ACC112 (cell line): ENCODE data around the gene KCNJ12.
"Not testable (repeated sequence)": the region's sequence is repeated elsewhere in the genome, so short reads cannot be mapped to it uniquely, and the experiment has no call there.

Experiments
- H2AFZ ChIP-seq: fragments of 200-600 bp; sonication (generic); one replicate; pipeline ENCODE4 v1.6.0; 2017; ENCODE audit warnings: antibody characterized with exemption, low read length; ENCODE audit not compliant: unreplicated experiment
- H3K27ac ChIP-seq: fragments of 200-600 bp; sonication (generic); 2 replicates; pipeline ENCODE4 v1.5.1; 2014; ENCODE audit warnings: low read depth, mild to moderate bottlenecking, antibody characterized with exemption, low read length, moderate library complexity
- H3K27me3 ChIP-seq: fragments of 200-600 bp; sonication (generic); 2 replicates; pipeline ENCODE4 v1.6.1; 2014; ENCODE audit warnings: mild to moderate bottlenecking, antibody characterized with exemption, low read length, moderate library complexity, mixed read lengths; ENCODE audit not compliant: insufficient read depth
- H3K36me3 ChIP-seq: fragments of 200-600 bp; sonication (generic); 2 replicates; pipeline ENCODE4 v1.6.1; 2016; ENCODE audit warnings: mild to moderate bottlenecking, antibody characterized with exemption, low read length, moderate library complexity, mixed read lengths; ENCODE audit not compliant: insufficient read depth
- H3K4me1 ChIP-seq: fragments of 200-600 bp; sonication (generic); one replicate; pipeline ENCODE4 v1.6.1; 2016; ENCODE audit warnings: low read length, mixed read lengths; ENCODE audit not compliant: insufficient read depth, unreplicated experiment, control insufficient read depth
- H3K4me3 ChIP-seq: fragments of 200-600 bp; sonication (generic); 2 replicates; pipeline ENCODE4 v1.5.1; 2014; ENCODE audit warnings: mild to moderate bottlenecking, low read depth, low read length
- H3K79me2 ChIP-seq: fragments of 200-600 bp; sonication (generic); one replicate; pipeline ENCODE4 v1.6.0; 2016; ENCODE audit warnings: low read length; ENCODE audit not compliant: control insufficient read depth, unreplicated experiment, insufficient read depth

The KCNJ12 gene

GRCh38 chr17:21350495-21350894, 25.7 kb upstream of the KCNJ12 start:
- not testable (repeated sequence) for H3K79me2 ChIP-seq, H3K27me3 ChIP-seq, H2AFZ ChIP-seq, H3K4me3 ChIP-seq, H3K27ac ChIP-seq, H3K4me1 ChIP-seq, H3K36me3 ChIP-seq

- Histone ChIP-seq H3K36me3 (no peaks in the 10 kb centered on the region), H3K4me1 (peaks cover 6% of the 10 kb centered on the region), H2AFZ (no peak overlapping the region), H3K4me3 (no peak overlapping the region), H3K27ac (no peak overlapping the region), H3K79me2 (no peaks in the 10 kb centered on the region), H3K27me3 (no peaks in the 10 kb centered on the region)
Measured at GRCh38 chr17:21351366-21352065, 24.6 kb upstream of the KCNJ12 start.

DNA sequence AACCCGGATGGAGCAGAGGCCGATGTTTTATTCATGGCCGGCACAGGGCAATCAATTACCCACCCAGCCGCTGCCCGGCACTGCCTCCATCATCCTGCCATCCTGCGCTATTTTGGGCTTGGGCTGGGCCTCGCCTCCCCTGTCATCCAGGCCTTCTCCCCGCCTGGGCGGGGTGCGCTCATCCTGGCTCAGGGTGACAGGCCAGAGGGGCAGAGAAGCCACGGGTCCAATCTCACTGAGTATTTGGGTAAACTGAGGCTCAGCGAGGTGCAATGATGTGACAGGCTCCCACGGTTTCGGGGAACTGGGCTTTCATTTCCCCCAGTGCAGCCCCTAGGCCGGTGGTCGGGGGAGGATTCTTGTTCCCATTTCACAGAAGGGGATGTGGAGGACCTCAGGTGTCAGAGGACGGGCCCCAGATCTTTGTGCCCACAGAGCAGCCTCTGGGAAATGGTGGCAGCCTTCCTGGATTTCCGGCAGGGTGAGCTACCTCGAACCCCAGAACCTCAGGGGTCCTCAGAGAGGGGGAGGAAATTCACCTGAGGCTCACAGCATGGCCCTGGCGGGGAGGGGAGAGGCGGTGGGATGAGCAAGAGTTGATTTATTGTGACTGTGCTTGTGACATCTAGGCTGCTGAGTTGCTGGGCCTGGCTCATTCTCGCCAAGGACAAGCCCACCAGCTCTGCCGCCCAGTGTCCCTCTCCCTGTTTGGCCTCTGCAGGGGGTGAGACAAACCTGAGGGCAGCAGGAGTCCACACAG, 23.8 kb upstream of the KCNJ12 start:
- H3K4me3 ChIP-seq = no peak overlapping the region
- H3K36me3 ChIP-seq = no peaks in the 10 kb centered on the region
- H3K27me3 ChIP-seq = no peaks in the 10 kb centered on the region
- peaks cover 6% of the 10 kb centered on the region for H3K4me1 ChIP-seq
- H3K79me2 ChIP-seq = no peaks in the 10 kb centered on the region
- H3K27ac ChIP-seq = no peak overlapping the region
- no peak overlapping the region for H2AFZ ChIP-seq

GRCh38 chr17:21352981-21353265, 23.2 kb upstream of the KCNJ12 start:
- Histone ChIP-seq H3K27me3 (no peaks in the 10 kb centered on the region), H3K79me2 (no peaks in the 10 kb centered on the region), H3K27ac (no peak overlapping the region), H3K4me1 (peaks cover 6% of the 10 kb centered on the region), H2AFZ (no peak overlapping the region), H3K4me3 (no peak overlapping the region), H3K36me3 (no peaks in the 10 kb centered on the region)

GRCh38 chr17:21353326-21354010, 22.7 kb upstream of the KCNJ12 start:
- Histone ChIP-seq H3K4me3 (no peak overlapping the region), H3K79me2 (no peaks in the 10 kb centered on the region), H3K27ac (no peak overlapping the region), H3K4me1 (peaks cover 6% of the 10 kb centered on the region), H3K36me3 (no peaks in the 10 kb centered on the region), H3K27me3 (no peaks in the 10 kb centered on the region), H2AFZ (no peak overlapping the region)

- Histone ChIP-seq H3K27me3 (no peaks in the 10 kb centered on the region), H2AFZ (no peak overlapping the region), H3K27ac (no peak overlapping the region)
Measured at GRCh38 chr17:21354796-21355385, 21.3 kb upstream of the KCNJ12 start.

GRCh38 chr17:21355586-21355985, 20.6 kb upstream of the KCNJ12 start:
- no peaks in the 10 kb centered on the region for H3K27me3 ChIP-seq
- no peaks in the 10 kb centered on the region for H3K36me3 ChIP-seq
- no peak overlapping the region for H3K27ac ChIP-seq
- H3K4me3 ChIP-seq = no peak overlapping the region
- H2AFZ ChIP-seq = no peak overlapping the region
- no peaks in the 10 kb centered on the region for H3K79me2 ChIP-seq
- peaks cover 6% of the 10 kb centered on the region for H3K4me1 ChIP-seq

More at GRCh38 chr17:21354796-21355385, 21.3 kb upstream of the KCNJ12 start:
- H3K79me2 ChIP-seq = no peaks in the 10 kb centered on the region
- H3K36me3 ChIP-seq = no peaks in the 10 kb centered on the region
- H3K4me1 ChIP-seq = peaks cover 6% of the 10 kb centered on the region
- H3K4me3 ChIP-seq = no peak overlapping the region

- Histone ChIP-seq H3K36me3 (no peaks in the 10 kb centered on the region), H3K4me3 (no peak overlapping the region), H3K4me1 (peaks cover 6% of the 10 kb centered on the region), H3K79me2 (no peaks in the 10 kb centered on the region), H2AFZ (no peak overlapping the region), H3K27ac (no peak overlapping the region), H3K27me3 (peaks cover 3% of the 10 kb centered on the region; the same call in 1 of the 2 replicates)
Measured at GRCh38 chr17:21356537-21357127, 19.5 kb upstream of the KCNJ12 start.

DNA sequence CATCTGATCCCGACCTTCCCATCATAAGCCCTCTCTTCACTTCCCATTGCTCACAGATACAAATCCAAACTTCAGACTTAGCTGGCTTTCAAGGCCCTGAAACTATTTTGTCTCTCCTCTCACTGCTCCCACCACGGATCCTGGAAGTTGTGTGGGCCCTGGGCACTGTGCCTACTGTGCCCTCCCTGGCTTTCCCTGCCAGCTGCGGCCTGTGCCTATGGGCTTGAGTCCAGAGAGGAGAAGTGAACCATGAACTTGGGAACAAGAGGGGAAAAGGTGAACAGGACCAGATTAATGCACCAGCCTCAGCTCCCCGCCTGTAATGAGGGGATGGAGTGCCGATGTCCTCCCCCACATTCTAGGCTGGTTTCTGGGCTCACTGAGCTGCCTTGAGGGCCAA, 18.9 kb upstream of the KCNJ12 start:
- no peak overlapping the region for H3K4me3 ChIP-seq
- no peak overlapping the region for H3K27ac ChIP-seq
- H3K27me3 ChIP-seq = peaks cover 9% of the 10 kb centered on the region
- H3K79me2 ChIP-seq = no peaks in the 10 kb centered on the region
- peaks cover 6% of the 10 kb centered on the region for H3K4me1 ChIP-seq
- H2AFZ ChIP-seq = no peak overlapping the region
- H3K36me3 ChIP-seq = no peaks in the 10 kb centered on the region
